Measurements from ENCODE around the gene NRF1.

Gene NRF1

DNA sequence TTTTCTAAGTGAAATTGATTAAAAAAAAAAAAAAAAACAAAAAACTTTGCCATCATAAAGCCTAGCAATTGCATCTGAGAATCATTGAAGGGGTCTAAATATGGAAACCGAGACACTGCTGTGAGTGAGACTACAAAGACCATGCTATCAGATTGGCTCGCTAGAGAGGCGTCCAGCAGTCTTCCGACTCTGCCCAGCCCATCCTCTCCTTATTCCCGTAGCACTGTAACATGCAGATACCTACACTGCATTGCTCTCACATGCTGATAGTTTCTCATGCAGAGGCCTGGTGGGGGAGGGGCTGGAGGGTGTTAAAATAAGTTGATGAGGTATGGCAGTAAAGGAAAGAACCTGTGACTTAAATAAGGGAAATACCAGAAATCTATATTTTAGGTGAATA lies 130.7 kb downstream of the NRF1 start:
- DNase-seq = no peak

GRCh38 chr7:129746857-129747529 lies 135.5 kb downstream of the NRF1 start:
- no peak for DNase-seq

DNA sequence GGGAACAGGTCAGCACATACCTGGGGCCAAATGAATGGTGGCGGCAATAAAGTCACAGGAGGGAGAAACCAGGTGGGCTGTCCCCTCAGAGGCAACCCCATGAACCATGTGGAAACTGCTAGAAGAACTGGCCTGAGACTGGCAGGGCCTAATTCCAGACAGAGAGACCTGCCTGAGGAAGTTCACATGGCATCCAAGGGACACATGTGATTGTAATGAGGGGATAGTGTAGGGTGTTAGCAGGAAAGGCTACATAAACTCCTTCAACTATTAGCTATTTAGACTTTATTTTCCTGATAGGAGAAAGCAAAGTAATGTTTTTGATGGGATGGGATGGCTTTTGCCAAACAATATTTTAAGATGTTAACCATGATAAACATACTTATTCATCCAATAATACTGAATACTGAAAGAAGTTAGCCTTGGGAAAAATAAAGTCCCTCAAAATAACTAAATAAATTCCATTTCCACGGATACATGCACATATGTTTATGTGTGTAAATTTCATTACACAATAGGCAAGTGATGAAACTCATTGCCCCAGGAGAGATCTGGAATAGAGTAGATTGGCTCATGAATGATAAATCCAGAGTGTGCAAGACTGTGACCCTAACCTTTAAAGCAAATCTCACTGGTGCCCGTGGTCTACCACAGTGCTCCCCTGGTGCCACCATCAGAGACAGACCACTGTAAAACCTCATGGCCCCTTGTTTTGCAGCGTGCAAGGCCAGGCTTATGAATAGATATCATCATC lies 137.0 kb downstream of the NRF1 start:
- no peak for DNase-seq

- DNase-seq = no peak
These were observed 138.6 kb downstream of the NRF1 start for GRCh38 chr7:129750091-129750490.

GRCh38 chr7:129750501-129750900 lies 139.0 kb downstream of the NRF1 start:
- DNase-seq = no peak

- DNase-seq = no peak
These were observed 140.4 kb downstream of the NRF1 start for GRCh38 chr7:129751916-129752315.

- no peak for DNase-seq
These were observed 141.2 kb downstream of the NRF1 start for GRCh38 chr7:129752760-129753159.

DNA sequence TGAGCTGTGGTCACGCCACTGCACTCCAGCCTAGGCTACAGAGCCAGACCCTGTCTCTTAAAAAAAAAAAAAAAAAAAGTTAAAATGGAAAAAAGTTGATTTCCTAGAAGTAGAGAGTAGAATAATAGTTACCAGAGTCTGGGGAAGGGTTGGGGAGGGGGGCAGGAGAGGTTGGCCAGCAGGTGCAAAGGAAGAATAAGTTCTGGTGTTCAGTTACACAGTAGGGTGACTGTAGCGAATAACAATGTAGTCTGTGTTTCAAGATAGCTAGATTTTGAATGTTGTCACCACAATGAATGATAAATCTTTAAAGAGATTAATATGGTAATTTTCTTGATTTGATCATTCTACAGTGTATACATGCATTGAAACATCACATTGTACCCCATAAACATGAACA lies 142.9 kb downstream of the NRF1 start:
- no peak for DNase-seq

- DNase-seq = no peak
These were observed 146.5 kb downstream of the NRF1 start for GRCh38 chr7:129757991-129758390.

- DNase-seq = no peak
These were observed 151.0 kb downstream of the NRF1 start for GRCh38 chr7:129762387-129762969.

GRCh38 chr7:129764247-129765084 lies 152.9 kb downstream of the NRF1 start:
- DNase-seq = no peak

GRCh38 chr7:129765352-129765751 lies 153.8 kb downstream of the NRF1 start:
- no peak for DNase-seq

GRCh38 chr7:129767120-129768015 lies 155.8 kb downstream of the NRF1 start:
- no peak for DNase-seq

DNA sequence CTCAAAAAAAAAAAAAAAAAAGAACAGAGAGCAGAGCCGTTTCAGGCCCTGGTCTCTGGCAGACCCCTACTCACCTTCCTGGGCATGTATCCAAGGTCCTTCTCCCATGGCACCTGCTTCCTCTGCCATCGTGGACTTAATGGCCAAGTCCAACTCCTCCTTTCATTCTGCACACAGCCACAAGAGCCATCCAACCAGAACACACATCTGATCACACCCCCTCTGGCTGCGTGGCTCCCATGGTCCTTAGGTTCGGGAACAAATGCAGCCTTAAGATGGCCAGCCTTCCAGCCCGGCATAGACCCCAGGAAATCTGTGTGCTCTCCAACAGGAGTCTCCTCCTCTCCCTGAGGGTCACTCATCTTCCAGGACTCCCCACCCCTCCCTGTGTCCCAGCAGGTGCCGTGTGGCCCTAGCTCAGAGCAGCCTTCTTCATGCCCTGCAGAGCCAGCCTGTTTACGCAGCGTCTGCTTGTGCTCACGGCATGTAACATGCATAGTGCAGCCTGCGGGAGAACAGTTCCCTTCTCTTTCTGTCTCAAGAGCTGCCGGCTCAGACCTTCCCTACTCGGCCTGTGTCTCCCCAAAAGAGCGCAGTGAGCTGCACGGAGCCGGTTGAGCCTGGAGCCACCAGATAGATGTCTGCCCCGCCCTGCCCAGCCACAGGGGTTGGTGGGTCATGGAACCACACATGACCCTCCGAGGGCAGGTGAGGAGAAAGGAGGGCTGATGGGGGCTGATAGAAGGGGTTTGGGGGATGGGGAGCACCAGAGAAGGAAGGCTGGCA lies 157.3 kb downstream of the NRF1 start:
- DNase-seq = no peak

GRCh38 chr7:129769400-129769774 lies 157.9 kb downstream of the NRF1 start:
- no peak for DNase-seq

DNA sequence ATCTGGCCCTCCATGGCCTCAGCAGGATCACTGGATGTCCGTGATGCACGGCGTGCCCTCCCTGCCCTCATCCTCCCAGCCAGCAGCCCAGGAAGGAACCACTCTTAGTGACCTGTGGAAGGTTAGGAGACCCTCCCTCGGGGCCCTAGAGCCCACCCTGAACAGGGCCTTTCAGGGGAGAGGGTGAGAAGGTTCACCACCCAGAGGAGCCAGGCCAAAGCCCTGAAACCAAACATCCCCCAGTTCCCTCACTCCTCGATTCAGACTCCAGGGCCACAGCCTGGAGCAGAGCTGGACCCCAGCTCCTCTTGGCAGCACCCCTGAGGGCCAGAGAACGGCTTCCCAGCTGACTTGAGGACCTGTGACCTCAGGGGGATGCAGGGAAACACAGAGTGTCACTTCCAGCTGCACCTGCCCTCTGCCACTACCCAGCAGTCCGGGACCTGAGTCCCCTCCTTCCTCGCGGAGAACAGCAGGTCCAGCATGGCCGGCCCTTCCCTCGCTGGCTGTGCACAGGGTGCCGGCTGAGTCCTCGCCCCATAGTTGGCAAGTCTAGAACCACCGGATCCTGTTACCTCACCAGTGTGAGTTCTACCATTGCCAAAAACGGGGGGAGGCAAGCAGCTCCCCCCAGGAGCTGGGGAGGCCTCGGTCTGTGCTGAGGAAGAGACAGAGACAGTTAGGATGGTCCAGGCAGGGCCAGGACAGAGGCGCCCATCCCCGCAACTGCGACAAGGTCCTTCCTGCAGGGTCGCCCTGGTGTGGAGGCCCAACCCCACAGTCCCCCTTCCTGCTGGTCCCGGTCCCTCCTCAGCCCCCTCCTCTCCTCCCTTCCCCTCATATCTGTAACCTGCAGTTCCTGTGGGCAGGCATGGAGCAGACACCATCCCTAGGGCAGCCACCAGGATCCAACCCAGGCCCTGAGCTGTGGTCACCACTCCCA lies 158.6 kb downstream of the NRF1 start:
- DNase-seq = no peak

DNA sequence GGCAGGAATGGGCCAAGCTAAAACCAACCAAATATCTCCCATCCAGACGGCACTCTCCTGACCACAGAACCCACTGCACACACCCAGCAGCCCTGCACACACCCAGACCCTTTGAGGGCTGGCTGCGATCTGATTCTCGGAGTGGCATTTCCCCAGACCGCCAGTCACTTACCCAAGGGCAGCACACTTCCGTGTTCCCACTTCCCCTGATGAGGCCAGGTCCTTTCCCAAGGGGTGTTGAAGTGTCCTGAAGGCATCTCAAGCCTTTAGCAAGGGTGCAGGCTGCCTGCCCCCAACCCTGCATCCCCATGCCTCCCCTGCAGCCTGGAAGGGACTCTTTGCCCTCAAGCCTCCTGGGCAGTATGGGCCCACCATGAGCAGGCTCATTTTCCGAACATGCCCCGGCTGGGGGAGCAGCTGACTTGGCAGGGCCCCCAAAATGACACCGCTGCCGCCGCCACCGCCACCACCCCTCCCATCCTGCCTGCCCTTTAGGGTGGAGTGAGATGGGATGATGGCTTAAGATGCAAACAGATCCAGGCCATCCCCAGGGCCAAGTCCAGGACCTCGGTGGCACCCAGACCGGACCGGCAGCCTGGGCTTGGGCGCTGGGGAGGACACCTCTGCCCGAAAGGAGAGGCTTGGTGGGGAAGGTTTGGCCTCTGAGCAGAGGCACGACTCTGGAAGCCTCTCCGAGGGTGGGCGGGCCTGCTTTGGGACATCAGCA lies 159.8 kb downstream of the NRF1 start:
- no peak for DNase-seq

DNA sequence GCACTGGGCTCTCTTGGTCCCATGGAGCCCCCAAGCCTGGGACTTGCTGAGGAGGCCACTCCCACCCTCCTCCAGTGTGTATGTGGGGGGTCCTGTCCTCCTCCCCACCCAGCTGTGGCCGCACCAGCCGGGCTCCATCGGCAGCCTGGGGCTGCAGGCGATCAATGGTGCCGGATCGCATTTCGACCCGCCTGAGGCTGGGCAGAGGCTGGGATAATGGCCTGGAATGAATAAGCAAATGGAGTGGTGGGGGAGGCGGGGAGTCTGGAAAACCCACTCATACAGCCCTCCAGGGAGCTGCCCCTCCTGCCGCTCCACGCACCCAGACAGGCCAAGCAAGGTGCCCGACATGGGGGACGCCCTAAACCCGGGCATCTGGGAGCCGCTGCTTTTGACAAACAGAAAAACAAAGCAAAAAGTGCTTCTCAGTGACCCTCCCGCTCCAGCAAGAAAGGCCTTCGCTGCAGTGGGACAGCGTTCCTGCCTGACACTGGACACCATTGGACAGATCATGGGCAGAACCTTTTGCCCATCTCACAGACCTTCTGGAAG lies 160.5 kb downstream of the NRF1 start:
- DNase-seq = no peak

- DNase-seq = no peak
These were observed 161.2 kb downstream of the NRF1 start for GRCh38 chr7:129772646-129773280.
